ENCODE data around the gene TIMP2. TPM values are rescaled to one million over a fixed set of nuclear protein-coding genes. Genes with fewer than 3 reads are reported as not detected.

TIMP2 gene
- total RNA-seq, 1 donor from 2014 or later: 57.9 TPM

- DNase-seq: no peak
These were observed 118.7 kb downstream of the TIMP2 start for GRCh38 chr17:78806451-78806850.

GRCh38 chr17:78805301-78805700, 119.9 kb downstream of the TIMP2 start:
- peak; percentile 36 for DNase-seq

- DNase-seq: peak; percentile 88
These were observed 120.4 kb downstream of the TIMP2 start for GRCh38 chr17:78804777-78805176.

GRCh38 chr17:78803186-78803845, 121.9 kb downstream of the TIMP2 start:
- no peak for DNase-seq

Other genes with a start within 250 kb of the TIMP2 start
- 50.6 and 51.4 TPM in 2 replicates for gene CYTH1, start 143.1 kb downstream of the TIMP2 start, total RNA-seq
- gene USP36, start 84.6 kb downstream of the TIMP2 start, total RNA-seq: 22.8 and 24.7 TPM in 2 replicates
- gene CEP295NL, start 22.2 kb downstream of the TIMP2 start, total RNA-seq: 1.5 and 5.1 TPM in 2 replicates
- gene LGALS3BP, start 54.5 kb upstream of the TIMP2 start, total RNA-seq: 3.5 and 7.5 TPM in 2 replicates
- 64.8 and 97.3 TPM in 2 replicates for gene CANT1, start 84.4 kb upstream of the TIMP2 start, total RNA-seq
- 14.6 and 16.9 TPM in 2 replicates for gene C1QTNF1, start 98.8 kb upstream of the TIMP2 start, total RNA-seq
- 6.8 and 19.6 TPM in 2 replicates for gene ENGASE, start 149.4 kb upstream of the TIMP2 start, total RNA-seq

Data from dermis blood vessel endothelial cell (primary cell).